Measurements from ENCODE around the gene PLEKHG7.

DNA sequence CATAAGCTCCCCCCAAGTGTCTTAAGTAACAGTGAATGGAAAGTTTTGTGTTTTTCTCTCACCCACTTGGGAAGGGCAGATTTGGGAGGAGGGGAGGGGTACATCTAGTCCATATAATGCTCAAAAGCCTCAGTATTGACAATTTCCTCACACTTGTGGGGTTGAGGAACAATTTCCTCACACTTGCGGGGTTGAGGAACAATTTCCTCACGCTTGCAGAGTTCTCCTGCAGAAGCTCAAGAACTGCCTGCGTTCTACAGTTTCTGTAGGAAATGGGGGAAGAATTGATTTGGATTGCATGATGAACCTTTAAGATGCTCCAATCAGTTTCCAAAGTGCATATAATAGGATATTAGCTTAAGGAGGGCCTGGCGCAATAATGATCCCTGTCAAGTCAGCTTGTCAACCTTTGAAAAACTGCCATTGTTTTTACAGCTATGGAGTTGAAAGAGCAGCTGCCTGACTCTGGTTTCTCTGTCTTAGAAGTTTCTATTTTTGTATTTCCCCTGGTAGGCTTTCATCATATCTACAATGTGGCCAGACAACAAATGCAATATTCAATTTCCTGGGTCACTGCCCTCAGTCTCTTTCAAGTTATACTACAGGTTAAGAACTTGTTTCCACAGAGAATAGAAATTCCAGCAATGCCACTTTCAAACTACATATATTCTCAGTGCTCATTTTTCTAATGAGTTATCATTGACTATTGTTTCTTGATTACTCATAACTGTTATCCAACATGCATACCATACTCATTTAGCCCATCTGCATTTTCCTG is 66.5 kb downstream of the PLEKHG7 start:
- TF ChIP-seq, protein P1, sequence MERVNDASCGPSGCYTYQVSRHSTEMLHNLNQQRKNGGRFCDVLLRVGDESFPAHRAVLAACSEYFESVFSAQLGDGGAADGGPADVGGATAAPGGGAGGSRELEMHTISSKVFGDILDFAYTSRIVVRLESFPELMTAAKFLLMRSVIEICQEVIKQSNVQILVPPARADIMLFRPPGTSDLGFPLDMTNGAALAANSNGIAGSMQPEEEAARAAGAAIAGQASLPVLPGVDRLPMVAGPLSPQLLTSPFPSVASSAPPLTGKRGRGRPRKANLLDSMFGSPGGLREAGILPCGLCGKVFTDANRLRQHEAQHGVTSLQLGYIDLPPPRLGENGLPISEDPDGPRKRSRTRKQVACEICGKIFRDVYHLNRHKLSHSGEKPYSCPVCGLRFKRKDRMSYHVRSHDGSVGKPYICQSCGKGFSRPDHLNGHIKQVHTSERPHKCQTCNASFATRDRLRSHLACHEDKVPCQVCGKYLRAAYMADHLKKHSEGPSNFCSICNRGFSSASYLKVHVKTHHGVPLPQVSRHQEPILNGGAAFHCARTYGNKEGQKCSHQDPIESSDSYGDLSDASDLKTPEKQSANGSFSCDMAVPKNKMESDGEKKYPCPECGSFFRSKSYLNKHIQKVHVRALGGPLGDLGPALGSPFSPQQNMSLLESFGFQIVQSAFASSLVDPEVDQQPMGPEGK (CRISPR knock-in tag; IDR thresholded peaks at IDR 0.05; ENCODE audit: borderline replicate concordance), result no peak
- TF ChIP-seq ZNF8 (CRISPR knock-in tag; IDR thresholded peaks at IDR 0.05) (no peak), CSDC2 (CRISPR knock-in tag; IDR thresholded peaks at IDR 0.05) (no peak), TOX (CRISPR knock-in tag; IDR thresholded peaks at IDR 0.05; ENCODE audit: borderline replicate concordance) (no peak), ARNTL (CRISPR knock-in tag; IDR thresholded peaks at IDR 0.05; ENCODE audit: borderline replicate concordance, low read depth) (no peak), ZFP30 (CRISPR knock-in tag; IDR thresholded peaks at IDR 0.05) (no peak), OSR1 (CRISPR knock-in tag; IDR thresholded peaks at IDR 0.05) (no peak), BACH2 (CRISPR knock-in tag; IDR thresholded peaks at IDR 0.05; ENCODE audit: borderline replicate concordance) (no peak)
- TF ChIP-seq, protein P2, sequence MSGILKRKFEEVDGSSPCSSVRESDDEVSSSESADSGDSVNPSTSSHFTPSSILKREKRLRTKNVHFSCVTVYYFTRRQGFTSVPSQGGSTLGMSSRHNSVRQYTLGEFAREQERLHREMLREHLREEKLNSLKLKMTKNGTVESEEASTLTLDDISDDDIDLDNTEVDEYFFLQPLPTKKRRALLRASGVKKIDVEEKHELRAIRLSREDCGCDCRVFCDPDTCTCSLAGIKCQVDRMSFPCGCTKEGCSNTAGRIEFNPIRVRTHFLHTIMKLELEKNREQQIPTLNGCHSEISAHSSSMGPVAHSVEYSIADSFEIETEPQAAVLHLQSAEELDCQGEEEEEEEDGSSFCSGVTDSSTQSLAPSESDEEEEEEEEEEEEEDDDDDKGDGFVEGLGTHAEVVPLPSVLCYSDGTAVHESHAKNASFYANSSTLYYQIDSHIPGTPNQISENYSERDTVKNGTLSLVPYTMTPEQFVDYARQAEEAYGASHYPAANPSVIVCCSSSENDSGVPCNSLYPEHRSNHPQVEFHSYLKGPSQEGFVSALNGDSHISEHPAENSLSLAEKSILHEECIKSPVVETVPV (CRISPR knock-in tag; IDR thresholded peaks at IDR 0.05), result no peak
- TF ChIP-seq, protein P3, sequence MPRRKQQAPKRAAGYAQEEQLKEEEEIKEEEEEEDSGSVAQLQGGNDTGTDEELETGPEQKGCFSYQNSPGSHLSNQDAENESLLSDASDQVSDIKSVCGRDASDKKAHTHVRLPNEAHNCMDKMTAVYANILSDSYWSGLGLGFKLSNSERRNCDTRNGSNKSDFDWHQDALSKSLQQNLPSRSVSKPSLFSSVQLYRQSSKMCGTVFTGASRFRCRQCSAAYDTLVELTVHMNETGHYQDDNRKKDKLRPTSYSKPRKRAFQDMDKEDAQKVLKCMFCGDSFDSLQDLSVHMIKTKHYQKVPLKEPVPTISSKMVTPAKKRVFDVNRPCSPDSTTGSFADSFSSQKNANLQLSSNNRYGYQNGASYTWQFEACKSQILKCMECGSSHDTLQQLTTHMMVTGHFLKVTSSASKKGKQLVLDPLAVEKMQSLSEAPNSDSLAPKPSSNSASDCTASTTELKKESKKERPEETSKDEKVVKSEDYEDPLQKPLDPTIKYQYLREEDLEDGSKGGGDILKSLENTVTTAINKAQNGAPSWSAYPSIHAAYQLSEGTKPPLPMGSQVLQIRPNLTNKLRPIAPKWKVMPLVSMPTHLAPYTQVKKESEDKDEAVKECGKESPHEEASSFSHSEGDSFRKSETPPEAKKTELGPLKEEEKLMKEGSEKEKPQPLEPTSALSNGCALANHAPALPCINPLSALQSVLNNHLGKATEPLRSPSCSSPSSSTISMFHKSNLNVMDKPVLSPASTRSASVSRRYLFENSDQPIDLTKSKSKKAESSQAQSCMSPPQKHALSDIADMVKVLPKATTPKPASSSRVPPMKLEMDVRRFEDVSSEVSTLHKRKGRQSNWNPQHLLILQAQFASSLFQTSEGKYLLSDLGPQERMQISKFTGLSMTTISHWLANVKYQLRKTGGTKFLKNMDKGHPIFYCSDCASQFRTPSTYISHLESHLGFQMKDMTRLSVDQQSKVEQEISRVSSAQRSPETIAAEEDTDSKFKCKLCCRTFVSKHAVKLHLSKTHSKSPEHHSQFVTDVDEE (CRISPR knock-in tag; IDR thresholded peaks at IDR 0.05), result no peak
- TF ChIP-seq, protein P4, sequence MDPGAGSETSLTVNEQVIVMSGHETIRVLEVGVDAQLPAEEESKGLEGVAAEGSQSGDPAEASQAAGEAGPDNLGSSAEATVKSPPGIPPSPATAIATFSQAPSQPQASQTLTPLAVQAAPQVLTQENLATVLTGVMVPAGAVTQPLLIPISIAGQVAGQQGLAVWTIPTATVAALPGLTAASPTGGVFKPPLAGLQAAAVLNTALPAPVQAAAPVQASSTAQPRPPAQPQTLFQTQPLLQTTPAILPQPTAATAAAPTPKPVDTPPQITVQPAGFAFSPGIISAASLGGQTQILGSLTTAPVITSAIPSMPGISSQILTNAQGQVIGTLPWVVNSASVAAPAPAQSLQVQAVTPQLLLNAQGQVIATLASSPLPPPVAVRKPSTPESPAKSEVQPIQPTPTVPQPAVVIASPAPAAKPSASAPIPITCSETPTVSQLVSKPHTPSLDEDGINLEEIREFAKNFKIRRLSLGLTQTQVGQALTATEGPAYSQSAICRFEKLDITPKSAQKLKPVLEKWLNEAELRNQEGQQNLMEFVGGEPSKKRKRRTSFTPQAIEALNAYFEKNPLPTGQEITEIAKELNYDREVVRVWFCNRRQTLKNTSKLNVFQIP (CRISPR knock-in tag; IDR thresholded peaks at IDR 0.05; ENCODE audit: borderline replicate concordance, low read depth), result no peak
